ENCODE results near the gene LIG4. TPM values are rescaled to one million over a fixed set of nuclear protein-coding genes. Genes with fewer than 3 reads are reported as not detected.

Gene LIG4
- 1 to 10 TPM; 9.3 TPM for total RNA-seq
- 6.9 TPM for polyA plus RNA-seq

- Histone ChIP-seq H3K36me3 (ENCODE audit: insufficient read depth, low read length) (no peaks in the 10 kb centered on the region), H3K4me1 (ENCODE audit: insufficient read depth, low read length) (peaks cover 43% of the 10 kb centered on the region), H3K27me3 (ENCODE audit: insufficient read depth, low read length, poor library complexity, severe bottlenecking) (no peaks in the 10 kb centered on the region), H3K27ac (ENCODE audit: low read depth, low read length) (peak within 1 kb of the TSS; percentile 55), H3K9me3 (ENCODE audit: low read length) (peaks cover 3% of the 10 kb centered on the region), H3K4me3 (ENCODE audit: low read length) (peak within 1 kb of the TSS; percentile 88)
- Mint-ChIP-seq H3K4me1 (peaks cover 44 to 60% (median 51%) of the 10 kb centered on the region in 3 donors), H3K27ac (peak within 1 kb of the TSS; percentile 73 to 100 (median 92)), H3K36me3 (peaks cover 6 to 23% (median 13%) of the 10 kb centered on the region in 3 donors), H3K27me3 (peaks cover 0 to 6% of the 10 kb centered on the region in 2 donors), H3K9me3 (peaks cover 0 to 9% (median 4%) of the 10 kb centered on the region in 5 donors), H3K4me3 (peak within 1 kb of the TSS; percentile 81 to 99 (median 95))
- ChIA-PET POLR2A (interaction anchor here (0.7 kb wide), 1 partner anchor 793 kb away, joined by 3 read pairs; no protein-coding TSS in a partner anchor), CTCF (no interaction called here)
- DNase-seq = peak; percentile 89 to 97 (median 92)
Measured at GRCh38 chr13:108215436-108215835, at the start of gene LIG4. TSS of gene LIG4 (minus strand) at chr13:108215536. CDS start at chr13:108211268, 4,268 bp downstream.

GRCh38 chr13:108263621-108264355, 48.5 kb upstream of the LIG4 start:
- Mint-ChIP-seq H3K27me3 (no peaks in the 10 kb centered on the region), H3K9me3 (no peaks in the 10 kb centered on the region), H3K27ac (no peak overlapping the region), H3K4me1 (peaks cover 11 to 26% (median 22%) of the 10 kb centered on the region in 3 donors), H3K4me3 (no peak overlapping the region), H3K36me3 (peaks cover 0 to 7% (median 2%) of the 10 kb centered on the region in 3 donors)
- Histone ChIP-seq H3K27me3 (ENCODE audit: insufficient read depth, low read length, poor library complexity, severe bottlenecking) (no peaks in the 10 kb centered on the region), H3K27ac (ENCODE audit: low read depth, low read length) (no peak overlapping the region), H3K9me3 (ENCODE audit: low read length) (no peaks in the 10 kb centered on the region), H3K4me1 (ENCODE audit: insufficient read depth, low read length) (no peaks in the 10 kb centered on the region), H3K4me3 (ENCODE audit: low read length) (no peak overlapping the region), H3K36me3 (ENCODE audit: insufficient read depth, low read length) (no peaks in the 10 kb centered on the region)
- ChIA-PET POLR2A (no interaction called here), CTCF (no interaction called here)
- no peak for DNase-seq

GRCh38 chr13:108257248-108257647, 41.9 kb upstream of the LIG4 start:
- Histone ChIP-seq H3K4me1 (ENCODE audit: insufficient read depth, low read length) (no peaks in the 10 kb centered on the region), H3K27ac (ENCODE audit: low read depth, low read length) (no peak overlapping the region), H3K27me3 (ENCODE audit: insufficient read depth, low read length, poor library complexity, severe bottlenecking) (no peaks in the 10 kb centered on the region), H3K36me3 (ENCODE audit: insufficient read depth, low read length) (no peaks in the 10 kb centered on the region), H3K9me3 (ENCODE audit: low read length) (no peaks in the 10 kb centered on the region), H3K4me3 (ENCODE audit: low read length) (no peak overlapping the region)
- ChIA-PET POLR2A (no interaction called here), CTCF (no interaction called here)
- DNase-seq = no peak
- H3K27me3 Mint-ChIP-seq = no peaks in the 10 kb centered on the region
- H3K9me3 Mint-ChIP-seq = peaks cover 0 to 5% (median 2%) of the 10 kb centered on the region in 5 donors
- H3K4me1 Mint-ChIP-seq = peaks cover 0 to 8% (median 5%) of the 10 kb centered on the region in 3 donors
- no peak overlapping the region for H3K27ac Mint-ChIP-seq
- H3K4me3 Mint-ChIP-seq = no peak overlapping the region
- H3K36me3 Mint-ChIP-seq = peaks cover 0 to 22% (median 11%) of the 10 kb centered on the region in 3 donors

GRCh38 chr13:108249150-108249549, 33.8 kb upstream of the LIG4 start:
- Mint-ChIP-seq H3K9me3 (peaks cover 14 to 28% (median 23%) of the 10 kb centered on the region in 5 donors), H3K27ac (peak overlapping the region in 1 of 8 donors; percentile 5), H3K4me1 (peaks cover 0 to 8% (median 5%) of the 10 kb centered on the region in 3 donors), H3K4me3 (no peak overlapping the region), H3K27me3 (no peaks in the 10 kb centered on the region), H3K36me3 (peaks cover 6 to 46% (median 9%) of the 10 kb centered on the region in 3 donors)
- Histone ChIP-seq H3K9me3 (ENCODE audit: low read length) (peaks cover 10% of the 10 kb centered on the region), H3K4me3 (ENCODE audit: low read length) (no peak overlapping the region), H3K27me3 (ENCODE audit: insufficient read depth, low read length, poor library complexity, severe bottlenecking) (no peaks in the 10 kb centered on the region), H3K27ac (ENCODE audit: low read depth, low read length) (no peak overlapping the region), H3K36me3 (ENCODE audit: insufficient read depth, low read length) (no peaks in the 10 kb centered on the region), H3K4me1 (ENCODE audit: insufficient read depth, low read length) (no peaks in the 10 kb centered on the region)
- no peak for DNase-seq
- POLR2A ChIA-PET = no interaction called here
- CTCF ChIA-PET = no interaction called here

GRCh38 chr13:108230377-108230776, 15.0 kb upstream of the LIG4 start:
- Histone ChIP-seq H3K27ac (ENCODE audit: low read depth, low read length) (no peak overlapping the region), H3K36me3 (ENCODE audit: insufficient read depth, low read length) (no peaks in the 10 kb centered on the region), H3K4me3 (ENCODE audit: low read length) (no peak overlapping the region), H3K9me3 (ENCODE audit: low read length) (no peaks in the 10 kb centered on the region), H3K4me1 (ENCODE audit: insufficient read depth, low read length) (peaks cover 17% of the 10 kb centered on the region), H3K27me3 (ENCODE audit: insufficient read depth, low read length, poor library complexity, severe bottlenecking) (no peaks in the 10 kb centered on the region)
- Mint-ChIP-seq H3K27ac (no peak overlapping the region), H3K27me3 (no peaks in the 10 kb centered on the region), H3K4me1 (peaks cover 37 to 56% (median 46%) of the 10 kb centered on the region in 3 donors), H3K4me3 (no peak overlapping the region), H3K9me3 (no peaks in the 10 kb centered on the region), H3K36me3 (peaks cover 0 to 23% (median 6%) of the 10 kb centered on the region in 3 donors)
- DNase-seq = no peak
- ChIA-PET CTCF (no interaction called here), POLR2A (no interaction called here)

GRCh38 chr13:108227651-108228272, 12.4 kb upstream of the LIG4 start:
- Histone ChIP-seq H3K9me3 (ENCODE audit: low read length) (no peaks in the 10 kb centered on the region), H3K4me1 (ENCODE audit: insufficient read depth, low read length) (peaks cover 27% of the 10 kb centered on the region), H3K27me3 (ENCODE audit: insufficient read depth, low read length, poor library complexity, severe bottlenecking) (no peaks in the 10 kb centered on the region), H3K4me3 (ENCODE audit: low read length) (no peak overlapping the region), H3K27ac (ENCODE audit: low read depth, low read length) (no peak overlapping the region), H3K36me3 (ENCODE audit: insufficient read depth, low read length) (no peaks in the 10 kb centered on the region)
- ChIA-PET POLR2A (no interaction called here), CTCF (no interaction called here)
- no peaks in the 10 kb centered on the region for H3K9me3 Mint-ChIP-seq
- H3K27ac Mint-ChIP-seq = peak overlapping the region in 1 of 8 donors; percentile 7
- peak in 2 of 5 donors; percentile 26 to 38 for DNase-seq
- no peaks in the 10 kb centered on the region for H3K27me3 Mint-ChIP-seq
- peaks cover 0 to 19% (median 6%) of the 10 kb centered on the region in 3 donors for H3K36me3 Mint-ChIP-seq
- peaks cover 56 to 72% (median 71%) of the 10 kb centered on the region in 3 donors for H3K4me1 Mint-ChIP-seq
- H3K4me3 Mint-ChIP-seq = no peak overlapping the region

GRCh38 chr13:108226184-108226583, 10.8 kb upstream of the LIG4 start:
- Mint-ChIP-seq H3K36me3 (peaks cover 0 to 19% (median 6%) of the 10 kb centered on the region in 3 donors), H3K4me1 (peaks cover 59 to 84% (median 81%) of the 10 kb centered on the region in 3 donors), H3K27me3 (no peaks in the 10 kb centered on the region), H3K4me3 (peak overlapping the region in 4 of 7 donors; percentile 28 to 56 (median 30)), H3K9me3 (no peaks in the 10 kb centered on the region), H3K27ac (peak overlapping the region in 5 of 8 donors; percentile 0 to 64 (median 11))
- Histone ChIP-seq H3K27ac (ENCODE audit: low read depth, low read length) (no peak overlapping the region), H3K4me3 (ENCODE audit: low read length) (no peak overlapping the region), H3K4me1 (ENCODE audit: insufficient read depth, low read length) (peaks cover 27% of the 10 kb centered on the region), H3K9me3 (ENCODE audit: low read length) (no peaks in the 10 kb centered on the region), H3K36me3 (ENCODE audit: insufficient read depth, low read length) (no peaks in the 10 kb centered on the region), H3K27me3 (ENCODE audit: insufficient read depth, low read length, poor library complexity, severe bottlenecking) (no peaks in the 10 kb centered on the region)
- ChIA-PET CTCF (interaction anchor here (0.8 kb wide), 1 partner anchor 96 kb away, joined by 3 read pairs; no protein-coding TSS in a partner anchor), POLR2A (no interaction called here)
- DNase-seq = no peak

GRCh38 chr13:108225440-108225839, 10.1 kb upstream of the LIG4 start:
- Histone ChIP-seq H3K27me3 (ENCODE audit: insufficient read depth, low read length, poor library complexity, severe bottlenecking) (no peaks in the 10 kb centered on the region), H3K4me1 (ENCODE audit: insufficient read depth, low read length) (peaks cover 35% of the 10 kb centered on the region), H3K36me3 (ENCODE audit: insufficient read depth, low read length) (no peaks in the 10 kb centered on the region), H3K4me3 (ENCODE audit: low read length) (no peak overlapping the region), H3K9me3 (ENCODE audit: low read length) (no peaks in the 10 kb centered on the region), H3K27ac (ENCODE audit: low read depth, low read length) (no peak overlapping the region)
- Mint-ChIP-seq H3K36me3 (peaks cover 0 to 16% (median 6%) of the 10 kb centered on the region in 3 donors), H3K27ac (peak overlapping the region; percentile 8 to 64 (median 32)), H3K27me3 (no peaks in the 10 kb centered on the region), H3K4me3 (peak overlapping the region in 5 of 7 donors; percentile 3 to 56 (median 30)), H3K9me3 (no peaks in the 10 kb centered on the region), H3K4me1 (peaks cover 66 to 91% (median 84%) of the 10 kb centered on the region in 3 donors)
- POLR2A ChIA-PET = no interaction called here
- DNase-seq = peak in 2 of 5 donors; percentile 25 to 31
- CTCF ChIA-PET = no interaction called here

Measured in CD8-positive, alpha-beta memory T cell (primary cell).